Stimulated activated CD8-positive, alpha-beta memory T cell treated with anti-CD3 and anti-CD28 coated beads, Interleukin-7, amount 100 ng/mL, for 4 hours (primary cell): ENCODE data around the gene TPCN2.
"Not testable (repeated sequence)": the region's sequence is repeated elsewhere in the genome, so short reads cannot be mapped to it uniquely, and the experiment has no call there.

Source experiments
- DNase-seq, 2 donors: peaks; one replicate each; pipeline ENCODE4 v3.0.0-alpha.2; 2020; ENCODE audit warnings: low read depth in 2 of 2

TPCN2 gene

GRCh38 chr11:69075421-69076128, 26.8 kb downstream of the TPCN2 start:
- no peak for DNase-seq

- DNase-seq, result no peak
Observed at GRCh38 chr11:69076129-69076791, 27.5 kb downstream of the TPCN2 start.

GRCh38 chr11:69076977-69077376, 28.2 kb downstream of the TPCN2 start:
- DNase-seq, result not testable (repeated sequence)

- DNase-seq, result no peak
Observed at GRCh38 chr11:69078508-69078907, 29.8 kb downstream of the TPCN2 start.

- no peak for DNase-seq
Observed at GRCh38 chr11:69078930-69079605, 30.3 kb downstream of the TPCN2 start.

GRCh38 chr11:69079661-69080256, 31.0 kb downstream of the TPCN2 start:
- no peak for DNase-seq

GRCh38 chr11:69080257-69080995, 31.7 kb downstream of the TPCN2 start:
- DNase-seq, result no peak

GRCh38 chr11:69081180-69081579, 32.4 kb downstream of the TPCN2 start:
- no peak for DNase-seq

- DNase-seq, result no peak
Observed at GRCh38 chr11:69083531-69084247, 35.0 kb downstream of the TPCN2 start.

- DNase-seq, result no peak
Observed at GRCh38 chr11:69084371-69084770, 35.6 kb downstream of the TPCN2 start.

GRCh38 chr11:69085490-69086095, 36.9 kb downstream of the TPCN2 start:
- DNase-seq, result no peak

- no peak for DNase-seq
Observed at GRCh38 chr11:69086152-69087132, 37.7 kb downstream of the TPCN2 start.

GRCh38 chr11:69087133-69087524, 38.4 kb downstream of the TPCN2 start:
- no peak for DNase-seq

GRCh38 chr11:69087811-69088210, 39.1 kb downstream of the TPCN2 start:
- DNase-seq, result no peak

- DNase-seq, result peak; percentile 15 to 35
Observed at GRCh38 chr11:69088676-69089146, 40.0 kb downstream of the TPCN2 start.

GRCh38 chr11:69089258-69089657, 40.5 kb downstream of the TPCN2 start:
- no peak for DNase-seq

GRCh38 chr11:69091638-69092165, 43.0 kb downstream of the TPCN2 start:
- DNase-seq, result no peak

- DNase-seq, result no peak
Observed at GRCh38 chr11:69092263-69092662, 43.5 kb downstream of the TPCN2 start.

- no peak for DNase-seq
Observed at GRCh38 chr11:69093106-69093505, 44.4 kb downstream of the TPCN2 start.
